ENCODE measurements around the gene MED16.
"Not testable (repeated sequence)": the region's sequence is repeated elsewhere in the genome, so short reads cannot be mapped to it uniquely, and the experiment has no call there.

The MED16 gene

DNA sequence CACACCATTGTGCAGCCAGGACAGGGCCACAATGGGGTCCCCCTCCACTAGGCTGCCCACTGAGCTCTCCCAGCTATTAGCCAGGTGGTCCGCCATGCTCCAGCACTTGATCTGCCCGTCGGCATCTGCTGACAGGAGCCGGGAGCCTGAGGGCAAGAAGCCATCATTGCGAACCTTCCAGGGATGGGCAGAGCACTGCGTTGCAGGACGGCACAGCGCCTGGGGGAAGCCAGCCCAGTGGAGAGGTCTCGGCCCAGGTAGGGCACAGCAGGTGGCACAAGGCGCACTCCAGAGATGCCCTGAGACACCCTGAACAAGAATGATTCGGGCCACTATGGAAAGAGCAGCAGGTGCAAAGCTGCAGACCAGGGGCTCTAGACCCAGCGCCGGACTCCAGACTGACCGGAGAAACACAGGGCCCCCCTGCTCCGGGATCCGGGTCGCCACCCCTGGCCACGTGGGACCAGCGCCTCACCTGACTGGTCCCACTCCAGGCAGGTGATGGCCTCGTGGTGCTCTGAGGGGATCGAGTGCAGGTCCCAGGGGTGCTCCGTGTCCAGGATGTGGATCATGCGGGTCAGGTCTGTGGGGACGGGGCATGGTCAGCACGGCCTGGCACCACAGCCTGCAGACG is 3.2 kb downstream of the MED16 start:
- no peak for DNase-seq (ENCODE audit: low read depth)

DNA sequence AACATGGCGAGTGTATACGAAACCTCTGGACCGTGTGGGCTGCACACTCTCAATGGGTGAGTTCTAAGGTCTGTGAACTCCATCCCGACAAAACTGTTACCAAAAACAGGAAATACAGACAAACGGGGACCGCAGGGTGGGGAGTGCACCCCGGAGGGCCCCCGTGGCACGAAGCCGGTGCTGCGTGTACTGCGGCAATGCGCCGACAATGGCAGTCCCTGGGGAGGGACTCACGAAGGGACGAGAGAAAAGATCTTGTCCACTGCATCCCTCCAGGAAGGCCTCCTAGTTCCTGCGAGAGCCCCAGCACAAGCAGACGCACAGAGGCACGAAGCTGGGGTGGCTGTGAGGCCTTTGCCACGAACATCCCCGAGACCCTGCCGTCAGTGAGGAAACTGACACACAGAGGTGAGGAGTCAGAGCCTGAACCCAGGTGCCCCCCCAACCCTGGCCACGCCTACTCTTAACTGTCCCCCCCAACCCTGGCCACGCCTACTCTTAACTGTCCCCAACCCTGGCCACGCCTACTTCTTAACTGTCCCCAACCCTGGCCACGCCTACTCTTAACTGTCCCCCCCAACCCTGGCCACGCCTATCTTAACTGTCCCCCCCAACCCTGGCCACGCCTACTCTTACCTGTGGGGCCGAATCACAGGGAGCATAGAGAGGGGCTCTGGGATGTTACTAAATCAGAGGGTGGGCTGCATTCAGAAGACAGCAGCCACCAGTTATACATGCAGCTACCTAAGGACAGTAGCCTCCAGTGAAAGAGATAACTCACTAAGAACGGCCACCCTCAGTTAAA is 4.2 kb downstream of the MED16 start:
- peak; percentile 36 for DNase-seq (ENCODE audit: low read depth)

DNA sequence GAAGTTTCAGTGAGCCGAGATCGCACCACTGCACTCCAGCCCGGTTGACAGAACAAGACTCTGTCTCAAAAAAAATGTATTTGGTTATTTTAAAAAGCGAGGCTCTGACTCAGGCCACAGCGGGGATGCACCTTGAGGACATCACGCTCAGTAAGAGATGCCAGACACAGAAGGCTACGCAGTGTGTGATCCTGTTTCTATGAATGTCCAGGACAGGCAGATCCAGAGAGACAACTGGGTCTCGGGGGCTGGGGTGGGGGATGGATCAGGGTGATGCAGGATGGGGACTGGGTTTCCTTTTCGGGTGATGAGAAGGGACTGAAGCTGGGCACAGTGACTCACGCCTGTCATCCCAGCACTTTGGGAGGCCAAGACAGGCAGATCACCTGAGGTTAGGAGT is 5.4 kb downstream of the MED16 start:
- no peak for DNase-seq (ENCODE audit: low read depth)

DNA sequence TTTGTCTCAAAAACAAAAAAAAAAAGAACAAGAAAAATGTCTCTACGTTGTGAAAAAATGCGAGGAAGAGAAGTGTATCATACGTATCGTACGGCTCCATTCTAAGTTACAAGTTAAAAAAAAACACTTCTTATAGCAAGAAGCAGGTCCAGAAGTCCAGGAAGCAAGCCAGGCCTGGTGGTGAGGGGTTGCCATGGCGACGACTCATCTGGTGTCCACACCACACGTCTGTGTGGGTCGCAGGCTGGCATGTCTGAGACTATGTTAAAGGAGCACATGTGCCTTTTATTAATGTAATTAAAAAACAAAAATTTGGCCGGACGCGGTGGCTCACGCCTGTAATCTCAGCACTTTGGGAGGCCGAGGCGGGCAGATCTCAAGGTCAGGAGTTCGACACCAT is 5.9 kb downstream of the MED16 start:
- no peak for DNase-seq (ENCODE audit: low read depth)

DNA sequence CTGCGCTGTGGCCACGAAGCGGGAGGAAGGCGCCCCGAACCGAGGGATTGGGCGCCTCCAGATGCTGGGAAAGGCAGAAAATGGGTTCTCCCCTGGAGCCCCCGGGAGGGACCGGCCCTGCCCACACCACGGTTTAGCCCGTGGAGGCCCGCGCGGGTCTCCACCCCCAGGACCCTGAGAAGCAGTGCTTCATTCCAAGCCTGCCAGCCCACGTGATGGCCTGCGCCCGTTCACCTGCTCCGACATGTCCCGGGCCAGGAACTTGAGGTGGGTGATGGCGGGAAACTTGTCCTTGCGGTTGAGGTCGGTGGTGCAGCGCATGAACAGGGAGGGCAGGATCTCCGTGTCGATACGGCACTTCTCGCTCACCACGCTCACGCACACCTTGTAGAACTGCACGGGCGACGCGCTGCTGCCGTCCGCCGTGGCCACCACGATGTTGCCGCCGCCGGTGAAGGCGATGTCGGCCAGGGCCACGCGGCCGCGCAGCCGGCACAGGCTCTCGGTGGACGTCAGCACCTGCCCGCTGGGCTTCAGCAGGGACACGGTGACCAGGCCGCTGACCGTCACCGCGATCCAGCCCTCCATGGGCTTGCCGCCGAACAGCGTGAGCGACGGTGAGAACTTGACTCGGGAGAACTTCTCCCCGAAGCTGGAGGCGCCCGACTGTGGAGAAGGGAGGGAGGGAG is 7.3 kb downstream of the MED16 start:
- DNase-seq (ENCODE audit: low read depth): no peak

DNA sequence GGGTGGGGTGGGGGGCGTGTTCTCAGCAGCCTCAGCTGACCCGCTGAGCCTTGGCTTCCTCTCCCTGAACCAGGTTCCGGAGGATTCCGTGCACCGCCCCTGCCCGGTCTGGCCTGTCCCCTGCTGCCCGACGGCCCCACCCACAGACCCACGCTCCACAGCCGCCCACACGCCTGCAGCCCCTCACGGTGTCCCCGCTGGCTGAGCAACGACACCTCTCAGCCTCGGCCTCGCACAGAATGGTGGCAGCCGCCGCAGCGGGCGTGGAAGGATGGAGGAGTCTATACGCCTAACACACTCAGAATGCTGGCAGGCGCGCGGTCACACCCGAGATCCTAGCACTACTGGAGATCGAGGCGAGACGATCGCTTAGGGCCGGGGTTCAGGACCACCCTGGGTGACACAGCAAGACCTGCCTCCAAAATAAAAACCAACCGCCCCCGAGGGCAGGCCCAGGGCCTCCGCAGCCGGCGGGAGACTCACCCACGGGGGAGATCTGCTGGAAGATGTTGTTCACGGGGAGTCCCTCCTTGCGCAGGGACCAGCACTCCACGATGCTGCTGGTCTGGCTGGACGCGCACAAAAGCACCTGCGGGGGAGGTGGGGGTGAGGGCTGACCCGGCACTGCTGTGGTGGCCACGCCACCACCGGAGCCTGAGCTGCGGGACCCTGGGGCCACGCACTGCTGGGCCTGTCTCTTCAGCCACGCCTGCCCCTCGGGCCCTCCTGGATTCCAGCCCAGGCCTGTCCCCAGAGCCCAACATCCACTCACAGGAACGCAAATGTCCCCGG is 8.4 kb downstream of the MED16 start:
- no peak for DNase-seq (ENCODE audit: low read depth)

DNA sequence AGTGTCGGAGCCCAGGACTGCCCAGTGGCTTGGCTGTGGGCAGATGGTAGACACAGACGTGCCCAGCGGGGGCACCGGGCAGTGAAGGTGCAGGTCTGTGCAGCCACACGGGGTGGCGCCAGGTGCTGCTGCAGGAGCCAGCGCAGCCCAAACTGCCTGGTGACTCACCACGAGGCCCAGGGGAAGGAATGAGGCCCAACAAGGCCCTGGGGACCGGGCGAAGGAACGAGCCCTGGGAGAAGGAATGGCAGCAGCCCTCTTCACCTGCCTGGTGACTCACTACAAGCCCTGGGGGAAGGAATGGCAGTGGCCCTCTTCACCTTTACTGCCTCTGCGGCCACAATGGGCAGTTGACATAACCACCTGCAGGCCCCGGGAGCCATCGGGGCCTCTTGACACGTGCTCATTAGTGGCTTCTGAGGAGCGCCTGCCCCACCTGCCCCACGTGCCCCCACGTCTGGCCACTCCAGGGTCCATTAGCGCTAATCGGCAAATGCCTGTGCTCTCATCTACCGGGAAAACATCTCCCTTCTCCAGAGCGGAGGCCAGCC is 9.3 kb downstream of the MED16 start:
- DNase-seq (ENCODE audit: low read depth): no peak

DNA sequence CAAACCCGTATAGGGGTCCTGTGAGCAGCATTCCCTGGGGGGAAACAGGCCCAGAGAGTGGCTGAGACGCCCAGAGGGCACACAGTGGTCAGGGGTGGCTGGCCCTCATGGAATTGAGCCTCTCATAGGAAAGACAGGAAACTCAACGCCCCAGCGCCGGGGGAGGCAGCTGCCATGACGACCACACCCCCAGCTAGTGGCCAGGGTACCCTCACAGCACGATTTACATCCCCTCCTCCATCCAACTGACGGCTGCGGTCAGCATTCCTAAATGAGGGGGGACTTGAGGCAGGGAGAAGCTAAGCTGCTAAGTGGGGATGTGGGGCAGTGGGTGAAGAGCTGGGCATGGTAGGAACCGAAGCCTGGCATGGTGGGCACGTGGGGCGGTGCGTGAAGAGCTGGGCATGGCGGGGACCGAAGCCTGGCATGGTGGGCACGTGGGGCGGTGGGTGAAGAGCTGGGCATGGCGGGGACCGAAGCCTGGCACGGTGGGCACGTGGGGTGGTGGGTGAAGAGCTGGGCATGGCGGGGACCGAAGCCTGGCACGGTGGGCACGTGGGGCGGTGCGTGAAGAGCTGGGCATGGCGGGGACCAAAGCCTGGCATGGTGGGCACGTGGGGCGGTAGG is 10.0 kb downstream of the MED16 start:
- no peak for DNase-seq (ENCODE audit: low read depth)

DNA sequence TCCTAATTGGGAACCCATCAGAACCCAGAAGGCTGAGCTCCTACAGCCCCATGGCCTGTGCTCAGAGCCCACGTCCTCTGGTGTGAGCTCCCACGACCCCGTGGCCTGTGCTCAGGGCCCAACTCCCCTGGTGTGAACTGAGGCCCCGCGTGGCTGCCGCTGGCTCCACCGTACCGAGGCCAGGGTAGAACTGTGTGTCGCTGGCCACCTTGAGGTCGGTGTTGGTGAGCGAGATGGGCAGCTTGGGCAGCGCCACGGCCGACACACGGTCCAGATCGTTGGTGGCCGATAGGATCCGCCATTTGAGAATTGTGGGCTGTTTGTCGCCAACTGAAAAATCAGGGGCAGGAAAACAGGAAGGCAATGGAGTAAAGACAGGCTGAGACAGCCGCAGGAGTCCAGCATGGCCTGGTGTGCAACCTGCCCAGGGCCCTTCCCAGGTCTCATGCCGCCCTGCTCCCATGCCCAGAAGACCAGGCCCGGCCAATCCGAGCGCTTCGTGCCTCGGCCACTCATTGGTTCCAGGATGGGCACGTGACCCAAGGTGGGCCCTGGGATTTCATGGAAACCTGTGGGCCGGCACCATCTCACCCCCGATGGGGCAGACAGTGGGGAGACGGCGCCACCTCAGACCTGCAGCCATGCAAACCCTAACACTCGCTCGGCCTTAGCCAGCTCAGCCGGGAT is 11.5 kb downstream of the MED16 start:
- DNase-seq (ENCODE audit: low read depth): no peak

DNA sequence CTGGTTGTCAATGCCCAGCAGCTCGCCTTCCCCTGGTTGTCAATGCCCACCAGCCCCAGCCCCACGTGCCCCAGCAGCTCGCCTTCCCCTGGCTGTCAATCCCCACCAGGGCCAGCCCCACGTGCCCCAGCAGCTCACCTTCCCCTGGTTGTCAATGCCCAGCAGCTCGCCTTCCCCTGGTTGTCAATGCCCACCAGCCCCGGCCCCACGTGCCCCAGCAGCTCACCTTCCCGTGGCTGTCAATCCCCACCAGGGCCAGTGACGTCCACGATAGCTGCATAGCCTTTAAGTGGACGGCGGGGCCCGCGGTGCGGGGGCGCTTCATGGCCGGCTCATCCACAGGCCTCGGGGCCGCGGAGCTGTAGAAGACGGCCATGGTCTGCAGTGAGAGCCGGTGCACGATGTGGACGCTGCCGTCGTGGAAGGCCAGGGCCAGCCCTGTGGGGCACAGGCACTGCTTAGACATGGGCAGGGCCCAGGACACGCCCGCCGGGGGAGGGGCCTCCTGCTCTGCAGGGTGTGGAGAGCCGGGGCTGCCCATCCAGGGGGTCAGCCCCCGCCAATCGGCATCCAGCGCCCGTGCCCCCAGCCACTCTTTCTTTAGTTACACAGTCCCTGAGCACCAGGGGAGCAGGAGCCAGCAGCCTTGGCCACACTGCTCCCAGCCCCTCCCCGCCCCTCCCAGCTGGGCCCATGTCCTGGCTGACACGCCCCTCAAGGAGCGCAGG is 13.1 kb downstream of the MED16 start:
- no peak for DNase-seq (ENCODE audit: low read depth)

DNA sequence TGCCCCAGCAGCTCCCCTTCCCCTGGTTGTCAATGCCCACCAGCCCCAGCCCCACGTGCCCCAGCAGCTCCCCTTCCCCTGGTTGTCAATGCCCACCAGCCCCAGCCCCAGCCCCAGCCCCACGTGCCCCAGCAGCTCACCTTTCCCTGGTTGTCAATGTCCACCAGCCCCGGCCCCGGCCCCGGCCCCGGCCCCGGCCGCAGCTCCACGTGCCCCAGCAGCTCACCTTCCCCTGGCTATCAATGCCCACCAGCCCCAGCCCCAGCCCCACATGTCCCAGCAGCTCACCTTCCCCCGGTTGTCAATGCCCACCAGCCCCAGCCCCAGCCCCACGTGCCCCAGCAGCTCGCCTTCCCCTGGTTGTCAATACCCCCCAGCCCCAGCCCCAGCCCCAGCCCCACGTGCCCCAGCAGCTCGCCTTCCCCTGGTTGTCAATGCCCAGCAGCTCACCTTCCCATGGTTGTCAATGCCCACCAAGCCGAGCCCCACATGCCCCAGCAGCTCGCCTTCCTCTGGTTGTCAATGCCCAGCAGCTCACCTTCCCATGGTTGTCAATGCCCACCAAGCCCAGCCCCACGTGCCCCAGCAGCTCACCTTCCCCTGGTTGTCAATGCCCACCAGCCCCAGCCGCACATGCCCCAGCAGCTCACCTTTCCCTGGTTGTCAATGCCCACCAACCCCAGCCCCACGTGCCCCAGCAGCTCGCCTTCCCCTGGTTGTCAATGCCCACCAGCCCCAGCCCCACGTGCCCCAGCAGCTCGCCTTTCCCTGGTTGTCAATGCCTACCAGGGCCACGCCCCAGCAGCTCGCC is 14.0 kb downstream of the MED16 start:
- not testable (repeated sequence) for DNase-seq (ENCODE audit: low read depth)

DNA sequence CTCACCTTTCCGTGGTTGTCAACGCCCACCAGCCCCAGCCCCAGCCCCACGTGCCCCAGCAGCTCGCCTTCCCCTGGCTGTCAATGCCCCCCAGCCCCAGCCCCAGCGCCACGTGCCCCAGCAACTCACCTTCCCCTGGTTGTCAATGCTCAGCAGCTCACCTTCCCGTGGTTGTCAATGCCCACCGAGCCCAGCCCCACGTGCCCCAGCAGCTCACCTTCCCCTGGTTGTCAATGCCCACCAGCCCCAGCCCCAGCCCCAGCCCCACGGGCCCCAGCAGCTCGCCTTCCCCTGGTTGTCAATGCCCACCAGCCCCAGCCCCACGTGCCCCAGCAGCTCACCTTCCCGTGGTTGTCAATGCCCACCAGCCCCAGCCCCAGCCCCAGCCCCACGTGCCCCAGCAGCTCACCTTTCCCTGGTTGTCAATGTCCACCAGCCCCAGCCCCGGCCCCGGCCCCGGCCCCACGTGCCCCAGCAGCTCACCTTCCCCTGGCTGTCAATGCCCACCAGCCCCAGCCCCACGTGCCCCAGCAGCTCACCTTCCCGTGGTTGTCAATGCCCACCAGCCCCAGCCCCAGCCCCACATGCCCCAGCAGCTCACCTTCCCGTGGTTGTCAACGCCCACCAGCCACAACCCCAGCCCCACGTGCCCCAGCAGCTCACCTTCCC is 14.9 kb downstream of the MED16 start:
- DNase-seq (ENCODE audit: low read depth): not testable (repeated sequence)

DNA sequence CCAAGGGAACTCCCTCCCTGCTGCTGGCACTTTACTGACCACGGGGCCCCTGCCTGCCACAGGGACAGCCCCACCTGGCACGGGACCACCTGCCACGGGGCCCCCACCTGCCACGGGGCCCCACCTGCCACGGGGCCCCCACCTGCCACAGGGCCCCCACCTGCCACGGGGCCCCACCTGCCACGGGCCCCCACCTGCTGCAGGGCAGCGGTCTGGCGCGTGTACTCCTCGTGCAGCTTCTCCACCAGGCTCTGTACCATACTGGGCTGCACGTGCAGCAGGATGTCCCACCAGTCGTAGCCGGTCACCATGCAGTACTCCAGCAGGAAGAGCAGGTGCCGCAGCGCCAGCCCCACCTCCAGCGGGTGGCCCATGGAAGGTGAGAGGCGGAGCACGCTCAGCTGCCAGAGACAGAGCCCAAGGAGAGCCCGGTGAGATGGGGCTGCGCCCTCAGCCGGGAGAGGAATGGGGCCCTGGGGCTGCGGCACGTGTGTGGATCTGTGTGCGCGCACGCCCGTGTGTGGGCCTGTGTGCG is 16.1 kb downstream of the MED16 start:
- no peak for DNase-seq (ENCODE audit: low read depth)

DNA sequence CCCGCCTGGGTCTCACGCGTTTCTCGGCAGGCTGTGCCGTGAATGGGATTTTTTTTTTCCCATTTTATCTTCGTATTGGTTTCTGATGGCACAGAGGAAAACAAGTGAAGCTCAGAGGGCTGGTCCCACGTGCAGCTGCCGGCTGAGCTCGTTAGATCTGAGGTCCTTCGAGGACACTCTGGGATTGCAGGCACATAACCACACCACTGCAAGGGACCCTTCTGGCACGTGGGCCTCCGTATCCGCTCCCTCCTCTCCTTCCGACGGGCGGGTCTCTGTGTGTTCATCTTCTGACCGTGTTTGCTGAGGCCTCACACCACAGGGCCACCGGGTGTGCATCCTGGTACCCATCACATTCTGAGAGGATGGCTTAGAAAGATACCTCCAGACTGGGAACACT is 16.9 kb downstream of the MED16 start:
- DNase-seq (ENCODE audit: low read depth): no peak

DNA sequence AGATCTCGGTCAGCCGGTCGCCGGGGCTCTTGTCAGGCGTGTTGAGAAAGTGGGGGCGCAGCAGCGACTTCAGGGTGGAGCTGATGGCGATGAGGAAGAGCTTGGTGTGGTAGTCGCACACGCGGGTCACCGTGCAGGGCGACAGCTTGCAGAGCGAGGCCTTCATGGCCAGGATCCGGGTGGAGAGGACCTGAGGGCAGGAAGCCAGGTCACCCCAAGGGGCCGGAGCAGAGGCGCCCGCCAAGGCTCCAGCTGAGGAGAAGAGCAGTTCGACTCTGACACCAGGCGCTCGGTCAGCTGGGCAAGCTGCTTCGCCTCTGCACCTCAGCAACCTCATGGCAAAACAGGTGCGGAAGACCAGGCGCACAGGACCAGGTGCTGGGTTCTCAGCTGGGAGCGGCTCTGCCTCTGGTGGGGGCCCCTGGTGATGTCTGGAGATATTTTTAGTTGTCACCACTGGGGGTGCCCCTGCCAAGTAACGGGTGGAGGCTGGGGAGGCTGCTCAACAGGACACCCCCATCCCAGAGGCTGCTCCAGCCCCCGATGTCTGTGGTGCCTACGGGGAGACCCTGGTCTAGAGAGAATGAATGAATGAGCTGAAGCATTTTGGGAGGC is 17.6 kb downstream of the MED16 start:
- no peak for DNase-seq (ENCODE audit: low read depth)

DNA sequence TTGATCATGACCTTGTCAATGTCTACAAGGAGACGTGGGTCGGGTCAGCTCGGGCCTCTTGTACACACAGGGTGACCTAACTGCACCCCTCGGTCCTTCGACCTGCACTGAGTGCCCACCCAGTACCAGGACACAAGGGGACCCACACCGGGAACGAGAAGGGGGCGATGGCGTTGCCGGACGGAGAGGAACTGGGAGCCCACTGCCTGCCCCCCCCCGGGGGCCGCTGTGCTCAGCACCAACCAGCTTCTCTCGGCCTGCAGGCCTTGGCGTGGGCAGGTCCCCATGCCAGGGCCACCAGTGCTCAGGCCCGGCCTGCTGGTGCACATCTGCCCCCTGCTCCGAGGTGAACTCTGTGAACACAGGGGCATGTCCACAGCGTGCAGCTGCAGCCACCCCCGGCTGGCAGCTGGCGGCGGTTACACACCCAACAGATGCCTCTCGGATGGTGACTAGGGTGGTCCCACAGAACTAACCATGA is 19.4 kb downstream of the MED16 start:
- DNase-seq (ENCODE audit: low read depth): no peak

DNA sequence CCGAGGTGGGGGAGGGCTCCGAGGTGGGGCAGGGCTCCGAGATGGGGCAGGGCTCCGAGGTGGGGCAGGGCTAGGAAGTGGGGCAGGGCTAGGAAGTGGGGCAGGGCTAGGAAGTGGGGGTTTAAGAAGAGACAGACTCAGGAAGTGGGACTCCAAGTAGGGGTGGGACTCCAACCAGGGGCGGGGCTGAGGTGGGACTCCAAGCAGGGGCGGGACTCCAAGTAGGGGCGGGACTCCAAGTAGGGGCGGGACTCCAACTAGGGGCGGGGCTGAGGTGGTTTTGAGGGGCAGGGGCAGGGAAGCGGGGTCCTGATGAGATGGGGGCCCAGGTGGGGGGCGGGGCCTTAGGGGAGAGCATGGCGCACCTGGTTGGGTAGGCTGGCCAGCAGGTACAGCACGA is 19.9 kb downstream of the MED16 start:
- peak; percentile 71 for DNase-seq (ENCODE audit: low read depth)
